Osteoblast (primary cell): ENCODE results near the gene CREBRF. TPM values are rescaled to one million over a fixed set of nuclear protein-coding genes. Genes with fewer than 3 reads are reported as not detected.
"Not testable (repeated sequence)": the region's sequence is repeated elsewhere in the genome, so short reads cannot be mapped to it uniquely, and the experiment has no call there.

Experiments used
- DNase-seq: peaks from one replicate; pipeline ENCODE4 v3.0.0; 2011; ENCODE audit warnings: low spot score, mixed read lengths; ENCODE audit not compliant: insufficient read length; ENCODE audit errors: missing footprints
- H2AFZ ChIP-seq: 2 replicates; pipeline ENCODE4 v1.6.0; 2011; ENCODE audit warnings: mild to moderate bottlenecking, low read length
- H3K27ac ChIP-seq: 2 replicates; pipeline ENCODE4 v1.5.1; 2011; ENCODE audit warnings: mild to moderate bottlenecking, low read depth, low read length, moderate library complexity
- H3K27me3 ChIP-seq: 2 replicates; pipeline ENCODE4 v1.6.0; 2012; ENCODE audit warnings: mild to moderate bottlenecking, control low read depth, inconsistent platforms, low read length, moderate library complexity; ENCODE audit not compliant: insufficient read depth
- H3K36me3 ChIP-seq: 2 replicates; pipeline ENCODE4 v1.5.1; 2011; ENCODE audit warnings: mild to moderate bottlenecking, low read length, control low read depth, moderate library complexity; ENCODE audit not compliant: insufficient read depth
- H3K4me1 ChIP-seq: 2 replicates; pipeline ENCODE4 v1.5.1; 2011; ENCODE audit warnings: mild to moderate bottlenecking, low read length, control low read depth, moderate library complexity; ENCODE audit not compliant: insufficient read depth
- H3K4me2 ChIP-seq: 2 replicates; pipeline ENCODE4 v1.6.0; 2011; ENCODE audit warnings: mild to moderate bottlenecking, low read length; ENCODE audit not compliant: insufficient read depth
- H3K4me3 ChIP-seq: fragments of 200-600 bp; sonication (generic); 3 replicates; pipeline ENCODE4 v1.5.1; 2012; ENCODE audit warnings: mild to moderate bottlenecking, low read length, inconsistent platforms; ENCODE audit not compliant: insufficient read depth
- H3K79me2 ChIP-seq: 2 replicates; pipeline ENCODE4 v1.6.0; 2012; ENCODE audit warnings: mild to moderate bottlenecking, low read length, control low read depth, inconsistent platforms; ENCODE audit not compliant: insufficient read depth
- H3K9me3 ChIP-seq: 2 replicates; pipeline ENCODE4 v1.5.1; 2011; ENCODE audit warnings: low read depth, low read length, control low read depth
- H4K20me1 ChIP-seq: 2 replicates; pipeline ENCODE4 v1.6.0; 2012; ENCODE audit warnings: mild to moderate bottlenecking, low read length, control low read depth; ENCODE audit not compliant: insufficient read depth
- CTCF ChIP-seq: IDR thresholded peaks from 2 replicates; pipeline ENCODE4 v1.5.1; 2011; ENCODE audit warnings: mild to moderate bottlenecking, low read depth, low read length, moderate library complexity; ENCODE audit errors: extremely low read depth
- total RNA-seq: library from RNA; depleted of rRNA; stranded (reverse); fragments of >200 nt; gene quantifications from 2 replicates; pipeline ENCODE4 v1.2.3, GENCODE V29; 2012

CREBRF gene
- total RNA-seq, 1 donor = 35.8 TPM

- no peak for DNase-seq
- H3K27me3 ChIP-seq = no peaks in the 10 kb centered on the region
- H4K20me1 ChIP-seq = no peaks in the 10 kb centered on the region
- no peaks in the 10 kb centered on the region for H3K36me3 ChIP-seq
- H3K9me3 ChIP-seq = no peaks in the 10 kb centered on the region
- no peaks in the 10 kb centered on the region for H3K4me1 ChIP-seq
- TF ChIP-seq CTCF = no peak
- no peak overlapping the region for H3K4me3 ChIP-seq
- no peaks in the 10 kb centered on the region for H3K79me2 ChIP-seq
- no peak overlapping the region for H3K4me2 ChIP-seq
- no peak overlapping the region for H3K27ac ChIP-seq
- no peak overlapping the region for H2AFZ ChIP-seq
Measured at GRCh38 chr5:173119719-173120118, 63.6 kb downstream of the CREBRF start.

- Histone ChIP-seq H3K9me3 (no peaks in the 10 kb centered on the region), H3K27ac (no peak overlapping the region), H3K4me1 (no peaks in the 10 kb centered on the region), H3K79me2 (no peaks in the 10 kb centered on the region), H3K36me3 (no peaks in the 10 kb centered on the region), H4K20me1 (no peaks in the 10 kb centered on the region), H3K27me3 (no peaks in the 10 kb centered on the region), H3K4me2 (no peak overlapping the region), H3K4me3 (no peak overlapping the region), H2AFZ (no peak overlapping the region)
- no peak for TF ChIP-seq CTCF
- DNase-seq = no peak
Measured at GRCh38 chr5:173123416-173123815, 67.3 kb downstream of the CREBRF start.

GRCh38 chr5:173132166-173132565 lies 76.0 kb downstream of the CREBRF start:
- not testable (repeated sequence) for H2AFZ ChIP-seq, H3K36me3 ChIP-seq, H3K27ac ChIP-seq, H4K20me1 ChIP-seq, H3K9me3 ChIP-seq, DNase-seq, H3K4me2 ChIP-seq, H3K4me1 ChIP-seq, H3K4me3 ChIP-seq, H3K27me3 ChIP-seq, H3K79me2 ChIP-seq

GRCh38 chr5:173138707-173139106 lies 82.6 kb downstream of the CREBRF start:
- peaks cover 2% of the 10 kb centered on the region for H3K36me3 ChIP-seq
- H3K4me1 ChIP-seq = no peaks in the 10 kb centered on the region
- H3K4me3 ChIP-seq = no peak overlapping the region
- H3K9me3 ChIP-seq = no peaks in the 10 kb centered on the region
- TF ChIP-seq CTCF = no peak
- H3K79me2 ChIP-seq = no peaks in the 10 kb centered on the region
- no peak overlapping the region for H2AFZ ChIP-seq
- DNase-seq = no peak
- H4K20me1 ChIP-seq = no peaks in the 10 kb centered on the region
- no peak overlapping the region for H3K27ac ChIP-seq
- no peak overlapping the region for H3K4me2 ChIP-seq
- H3K27me3 ChIP-seq = no peaks in the 10 kb centered on the region

GRCh38 chr5:173139631-173140030 lies 83.5 kb downstream of the CREBRF start:
- no peak overlapping the region for H3K27ac ChIP-seq
- H3K4me2 ChIP-seq = no peak overlapping the region
- no peak for TF ChIP-seq CTCF
- peaks cover under 1% of the 10 kb centered on the region for H3K79me2 ChIP-seq
- no peaks in the 10 kb centered on the region for H3K4me1 ChIP-seq
- no peak overlapping the region for H2AFZ ChIP-seq
- no peak overlapping the region for H3K4me3 ChIP-seq
- no peaks in the 10 kb centered on the region for H4K20me1 ChIP-seq
- no peaks in the 10 kb centered on the region for H3K9me3 ChIP-seq
- H3K27me3 ChIP-seq = no peaks in the 10 kb centered on the region
- no peaks in the 10 kb centered on the region for H3K36me3 ChIP-seq
- no peak for DNase-seq
